Measurements from ENCODE around the gene AACS.
"Not testable (repeated sequence)": the region's sequence is repeated elsewhere in the genome, so short reads cannot be mapped to it uniquely, and the experiment has no call there.

The AACS gene

GRCh38 chr12:125056306-125056705, 8.9 kb upstream of the AACS start:
- DNase-seq (ENCODE audit: low spot score) = no peak

- DNase-seq (ENCODE audit: low spot score) = no peak
These were observed 7.5 kb upstream of the AACS start for GRCh38 chr12:125057708-125058107.

GRCh38 chr12:125061229-125061628, 4.0 kb upstream of the AACS start:
- DNase-seq (ENCODE audit: low spot score) = no peak

- DNase-seq (ENCODE audit: low spot score) = not testable (repeated sequence)
These were observed 1.7 kb upstream of the AACS start for GRCh38 chr12:125063522-125063921.

GRCh38 chr12:125064492-125064891, 743 bp upstream of the AACS start:
- no peak for DNase-seq (ENCODE audit: low spot score)

- no peak for DNase-seq (ENCODE audit: low spot score)
These were observed 810 bp downstream of the AACS start for GRCh38 chr12:125065919-125066570.

- DNase-seq (ENCODE audit: low spot score) = no peak
These were observed 3.2 kb downstream of the AACS start for GRCh38 chr12:125068391-125068790.

GRCh38 chr12:125069616-125070015, 4.4 kb downstream of the AACS start:
- no peak for DNase-seq (ENCODE audit: low spot score)

- DNase-seq (ENCODE audit: low spot score) = no peak
These were observed 4.9 kb downstream of the AACS start for GRCh38 chr12:125070112-125070511.

GRCh38 chr12:125070661-125071390, 5.6 kb downstream of the AACS start:
- DNase-seq (ENCODE audit: low spot score) = no peak

GRCh38 chr12:125071456-125071855, 6.2 kb downstream of the AACS start:
- no peak for DNase-seq (ENCODE audit: low spot score)

GRCh38 chr12:125072496-125072895, 7.3 kb downstream of the AACS start:
- DNase-seq (ENCODE audit: low spot score) = no peak

GRCh38 chr12:125074294-125074693, 9.1 kb downstream of the AACS start:
- not testable (repeated sequence) for DNase-seq (ENCODE audit: low spot score)

- DNase-seq (ENCODE audit: low spot score) = no peak
These were observed 10.9 kb downstream of the AACS start for GRCh38 chr12:125076103-125076502.

GRCh38 chr12:125079084-125079483, 13.8 kb downstream of the AACS start:
- no peak for DNase-seq (ENCODE audit: low spot score)

- DNase-seq (ENCODE audit: low spot score) = no peak
These were observed 14.7 kb downstream of the AACS start for GRCh38 chr12:125079648-125080645.

- DNase-seq (ENCODE audit: low spot score) = no peak
These were observed 16.2 kb downstream of the AACS start for GRCh38 chr12:125081427-125081826.

- DNase-seq (ENCODE audit: low spot score) = no peak
These were observed 17.8 kb downstream of the AACS start for GRCh38 chr12:125083072-125083471.

GRCh38 chr12:125088199-125088598, 23.0 kb downstream of the AACS start:
- not testable (repeated sequence) for DNase-seq (ENCODE audit: low spot score)

- DNase-seq (ENCODE audit: low spot score) = no peak
These were observed 23.8 kb downstream of the AACS start for GRCh38 chr12:125089083-125089482.

- no peak for DNase-seq (ENCODE audit: low spot score)
These were observed 24.4 kb downstream of the AACS start for GRCh38 chr12:125089626-125090025.

- no peak for DNase-seq (ENCODE audit: low spot score)
These were observed 25.2 kb downstream of the AACS start for GRCh38 chr12:125090437-125090836.

- DNase-seq (ENCODE audit: low spot score) = no peak
These were observed 26.2 kb downstream of the AACS start for GRCh38 chr12:125091401-125091800.
